NCI-H2227 (cell line): ENCODE results near the gene CPLX4.

Experiments used
- DNase-seq: peaks from one replicate; lab custom pipeline; 2025; ENCODE audit not compliant: unreplicated experiment; lab: John Stamatoyannopoulos, UW

The CPLX4 gene

GRCh38 chr18:59308248-59308937 is 10.1 kb downstream of the CPLX4 start:
- DNase-seq, result peak; percentile 84

GRCh38 chr18:59306640-59307039 is 11.8 kb downstream of the CPLX4 start:
- DNase-seq, result no peak

GRCh38 chr18:59305295-59305694 is 13.2 kb downstream of the CPLX4 start:
- DNase-seq, result no peak

GRCh38 chr18:59303656-59304195 is 14.7 kb downstream of the CPLX4 start:
- DNase-seq, result no peak

GRCh38 chr18:59303006-59303405 is 15.4 kb downstream of the CPLX4 start:
- DNase-seq, result no peak

- no peak for DNase-seq
Measured at GRCh38 chr18:59301929-59302328, 16.5 kb downstream of the CPLX4 start.

- no peak for DNase-seq
Measured at GRCh38 chr18:59300676-59301285, 17.7 kb downstream of the CPLX4 start.

- DNase-seq, result no peak
Measured at GRCh38 chr18:59298871-59299270, 19.6 kb downstream of the CPLX4 start.

GRCh38 chr18:59293317-59293716 is 25.1 kb downstream of the CPLX4 start:
- no peak for DNase-seq

GRCh38 chr18:59286341-59286740 is 32.1 kb downstream of the CPLX4 start:
- DNase-seq, result no peak

- DNase-seq, result no peak
Measured at GRCh38 chr18:59282341-59282740, 36.1 kb downstream of the CPLX4 start.

GRCh38 chr18:59279722-59280121 is 38.7 kb downstream of the CPLX4 start:
- DNase-seq, result no peak

GRCh38 chr18:59279193-59279592 is 39.3 kb downstream of the CPLX4 start:
- no peak for DNase-seq

GRCh38 chr18:59278793-59279192 is 39.7 kb downstream of the CPLX4 start:
- no peak for DNase-seq

GRCh38 chr18:59276047-59276446 is 42.4 kb downstream of the CPLX4 start:
- no peak for DNase-seq

GRCh38 chr18:59275406-59275949 is 43.0 kb downstream of the CPLX4 start:
- no peak for DNase-seq

GRCh38 chr18:59274533-59274928 is 43.9 kb downstream of the CPLX4 start:
- no peak for DNase-seq

- peak; percentile 48 for DNase-seq
Measured at GRCh38 chr18:59273759-59274532, 44.5 kb downstream of the CPLX4 start.

- peak; percentile 72 for DNase-seq
Measured at GRCh38 chr18:59272891-59273758, 45.3 kb downstream of the CPLX4 start, which contains the start of gene RAX. RAX (minus strand) TSS chr18:59273454; CDS start chr18:59273206, 248 bp downstream.

GRCh38 chr18:59272221-59272888 is 46.1 kb downstream of the CPLX4 start:
- no peak for DNase-seq
